Mesendoderm (in vitro differentiated cells): ENCODE data around the gene STRN3.

Experiments used
- DNase-seq: peaks from one replicate; pipeline ENCODE4 v3.0.0; 2013
- H2AK5ac ChIP-seq: 2 replicates; pipeline ENCODE4 v1.6.1; 2013; ENCODE audit warnings: low read length, inconsistent platforms
- H2BK120ac ChIP-seq: 2 replicates; pipeline ENCODE4 v1.6.1; 2013; ENCODE audit warnings: low read depth, mild to moderate bottlenecking, low read length, moderate library complexity, mixed read lengths
- H2BK15ac ChIP-seq: replicated peaks from 2 replicates; pipeline ENCODE4 v1.6.1; 2013; ENCODE audit warnings: low read depth, mild to moderate bottlenecking, moderate library complexity
- H2BK5ac ChIP-seq: 2 replicates; pipeline ENCODE4 v1.6.1; 2013; ENCODE audit warnings: low read length, inconsistent platforms
- H3K18ac ChIP-seq: 2 replicates; pipeline ENCODE4 v1.6.1; 2013; ENCODE audit warnings: mild to moderate bottlenecking, low read length, mixed read lengths
- H3K23ac ChIP-seq: one replicate; pipeline ENCODE4 v1.6.1; 2013; ENCODE audit warnings: low read length
- H3K27ac ChIP-seq: 2 replicates; pipeline ENCODE4 v1.5.1; 2013; ENCODE audit warnings: low read depth, mild to moderate bottlenecking, inconsistent platforms, low read length, moderate library complexity
- H3K27me3 ChIP-seq: 2 replicates; pipeline ENCODE4 v1.6.1; 2013; ENCODE audit warnings: low read length, control low read depth, mild to moderate bottlenecking, inconsistent platforms; ENCODE audit not compliant: insufficient read depth, poor library complexity
- H3K36me3 ChIP-seq: 2 replicates; pipeline ENCODE4 v1.6.1; 2013; ENCODE audit warnings: low read length, inconsistent platforms; ENCODE audit not compliant: control insufficient read depth, insufficient read depth
- H3K4ac ChIP-seq: one replicate; pipeline ENCODE4 v1.6.1; 2013; ENCODE audit warnings: low read depth, mild to moderate bottlenecking, low read length, moderate library complexity
- H3K4me1 ChIP-seq: 2 replicates; pipeline ENCODE4 v1.6.1; 2013; ENCODE audit warnings: low read depth, low read length, inconsistent platforms; ENCODE audit not compliant: control insufficient read depth
- H3K4me2 ChIP-seq: 2 replicates; pipeline ENCODE4 v1.6.1; 2013; ENCODE audit warnings: low read length
- H3K4me3 ChIP-seq: 2 replicates; pipeline ENCODE4 v1.5.1; 2013; ENCODE audit warnings: mild to moderate bottlenecking, low read length
- H3K56ac ChIP-seq: one replicate; pipeline ENCODE4 v1.6.1; 2013; ENCODE audit warnings: low read length
- H3K79me1 ChIP-seq: 2 replicates; pipeline ENCODE4 v1.6.1; 2013; ENCODE audit warnings: low read length, inconsistent platforms
- H3K79me2 ChIP-seq: 2 replicates; pipeline ENCODE4 v1.6.1; 2013; ENCODE audit warnings: mild to moderate bottlenecking, low read length; ENCODE audit not compliant: control insufficient read depth, insufficient read depth
- H3K9ac ChIP-seq: 2 replicates; pipeline ENCODE4 v1.6.1; 2013; ENCODE audit warnings: low read length, inconsistent platforms
- H4K5ac ChIP-seq: one replicate; pipeline ENCODE4 v1.6.1; 2013; ENCODE audit warnings: low read length
- H4K8ac ChIP-seq: one replicate; pipeline ENCODE4 v1.6.1; 2013; ENCODE audit warnings: low read depth, mild to moderate bottlenecking, control low read depth, low read length, moderate library complexity
- WGBS: extraction: QIAGEN DNeasy Blood & Tissue Kit; methylation state at CpG from one replicate; pipeline ENCODE4 v1.1.7; 2013; ENCODE audit warnings: low lambda C conversion rate, missing lambda C conversion rate; ENCODE audit not compliant: insufficient coverage; ENCODE audit errors: extremely low coverage; 5-methylcytosine and 5-hydroxymethylcytosine counted together

The STRN3 gene

DNA sequence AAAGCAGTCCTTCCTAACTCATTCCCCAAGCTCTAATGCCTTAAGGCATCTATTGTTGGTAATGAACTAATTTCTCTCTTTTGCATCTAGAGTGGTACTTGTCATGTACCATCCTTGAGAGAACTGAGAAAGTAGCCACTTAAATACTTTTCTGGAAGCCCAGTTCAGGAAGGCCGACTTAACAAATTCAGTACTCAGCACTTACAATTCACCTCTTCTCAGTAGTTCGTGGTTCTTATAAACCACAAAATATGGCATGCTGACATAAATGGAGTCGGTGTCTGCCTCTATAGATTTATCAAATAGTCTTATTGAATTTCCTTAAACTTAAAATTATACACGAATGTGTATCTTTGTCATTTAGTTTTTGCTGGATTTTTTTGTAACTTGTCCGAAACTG, 161.2 kb downstream of the STRN3 start:
- no peak for DNase-seq
- H3K9ac ChIP-seq = no peak overlapping the region
- no peak overlapping the region for H3K56ac ChIP-seq
- no peak overlapping the region for H3K4me2 ChIP-seq
- H4K5ac ChIP-seq = no peak overlapping the region
- H3K79me1 ChIP-seq = no peaks in the 10 kb centered on the region
- WGBS = no CpG with 5 or more reads among the region's 5 CpGs
- H4K8ac ChIP-seq = no peak overlapping the region
- no peaks in the 10 kb centered on the region for H3K79me2 ChIP-seq
- no peak overlapping the region for H2BK15ac ChIP-seq
- no peaks in the 10 kb centered on the region for H3K27me3 ChIP-seq
- H3K36me3 ChIP-seq = no peaks in the 10 kb centered on the region
- H2BK120ac ChIP-seq = no peak overlapping the region
- H3K23ac ChIP-seq = no peak overlapping the region
- H3K27ac ChIP-seq = no peak overlapping the region
- no peak overlapping the region for H2AK5ac ChIP-seq
- H3K4ac ChIP-seq = no peak overlapping the region
- H2BK5ac ChIP-seq = no peak overlapping the region
- no peaks in the 10 kb centered on the region for H3K4me1 ChIP-seq
- H3K18ac ChIP-seq = no peak overlapping the region
- H3K4me3 ChIP-seq = no peak overlapping the region

DNA sequence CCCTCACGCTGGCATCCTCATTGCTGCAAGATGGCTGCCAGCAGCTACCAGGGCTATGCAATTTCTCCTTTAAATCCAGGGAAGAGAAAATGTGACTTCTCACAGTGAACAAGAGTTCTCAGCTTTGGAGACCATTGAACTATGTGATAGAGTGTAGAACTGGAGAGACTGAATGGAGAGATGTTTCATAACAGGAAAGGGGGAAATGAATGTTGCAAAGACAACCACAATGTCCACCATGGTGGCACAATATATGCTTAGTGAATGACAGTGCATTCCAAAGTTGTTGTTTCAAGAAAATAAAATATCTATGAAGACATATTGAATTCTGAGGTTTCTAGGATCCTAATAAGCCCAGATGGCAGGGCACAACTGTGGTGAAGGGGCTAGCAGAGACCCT, 165.0 kb downstream of the STRN3 start:
- Histone ChIP-seq H3K23ac (no peak overlapping the region), H3K56ac (no peak overlapping the region), H2AK5ac (no peak overlapping the region), H3K79me1 (no peaks in the 10 kb centered on the region), H4K5ac (no peak overlapping the region), H3K79me2 (no peaks in the 10 kb centered on the region), H3K4me3 (no peak overlapping the region), H3K27me3 (no peaks in the 10 kb centered on the region), H4K8ac (no peak overlapping the region), H3K36me3 (no peaks in the 10 kb centered on the region), H2BK15ac (no peak overlapping the region), H2BK5ac (no peak overlapping the region), H3K4me1 (no peaks in the 10 kb centered on the region), H3K4me2 (no peak overlapping the region), H3K4ac (no peak overlapping the region), H3K18ac (no peak overlapping the region), H2BK120ac (no peak overlapping the region), H3K9ac (no peak overlapping the region), H3K27ac (no peak overlapping the region)
- DNase-seq = no peak
- no CpG with 5 or more reads among the region's 1 CpG for WGBS

DNA sequence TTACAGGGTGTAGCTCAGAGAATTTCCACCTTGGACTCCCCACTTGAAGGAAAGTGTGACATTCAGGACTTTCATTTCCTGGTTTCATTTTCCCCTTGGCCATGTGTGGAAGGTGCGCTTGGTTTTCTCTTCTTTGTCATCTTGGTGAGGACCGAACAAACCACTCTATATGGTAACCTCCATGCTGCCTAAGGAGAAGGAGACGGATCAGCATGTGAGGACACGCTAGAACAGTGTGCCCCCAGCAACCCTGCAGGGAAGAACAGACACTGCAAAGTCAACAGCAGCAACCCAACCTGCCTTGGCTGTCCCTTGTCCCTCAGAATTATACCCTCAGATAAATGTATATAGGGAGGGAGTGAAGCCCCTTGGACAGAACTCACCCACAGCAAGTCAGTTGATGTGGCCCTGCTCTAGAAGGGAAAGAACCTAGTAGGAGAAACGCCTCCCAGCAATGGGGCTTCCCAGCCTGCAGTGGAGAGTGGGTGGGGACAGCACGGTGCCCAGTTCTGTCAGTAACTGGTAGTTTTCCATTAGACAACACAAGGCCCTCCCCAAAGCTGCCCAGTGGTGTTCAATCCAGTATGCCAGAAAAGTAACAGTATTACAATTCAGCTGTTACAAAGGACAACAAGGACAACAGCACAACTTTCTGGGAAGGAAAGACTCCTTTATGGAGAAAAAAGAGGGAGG, 170.7 kb downstream of the STRN3 start:
- H2BK5ac ChIP-seq = no peak overlapping the region
- H3K4me2 ChIP-seq = no peak overlapping the region
- H3K23ac ChIP-seq = no peak overlapping the region
- no peak overlapping the region for H3K27ac ChIP-seq
- no peak overlapping the region for H4K5ac ChIP-seq
- H2BK120ac ChIP-seq = no peak overlapping the region
- H3K79me1 ChIP-seq = no peaks in the 10 kb centered on the region
- no peaks in the 10 kb centered on the region for H3K4me1 ChIP-seq
- H4K8ac ChIP-seq = no peak overlapping the region
- no CpG with 5 or more reads among the region's 6 CpGs for WGBS
- H3K27me3 ChIP-seq = no peaks in the 10 kb centered on the region
- no peak overlapping the region for H3K18ac ChIP-seq
- H3K79me2 ChIP-seq = no peaks in the 10 kb centered on the region
- no peak overlapping the region for H3K4me3 ChIP-seq
- no peak overlapping the region for H2BK15ac ChIP-seq
- H2AK5ac ChIP-seq = no peak overlapping the region
- no peaks in the 10 kb centered on the region for H3K36me3 ChIP-seq
- H3K9ac ChIP-seq = no peak overlapping the region
- DNase-seq = no peak
- H3K4ac ChIP-seq = no peak overlapping the region
- no peak overlapping the region for H3K56ac ChIP-seq

DNA sequence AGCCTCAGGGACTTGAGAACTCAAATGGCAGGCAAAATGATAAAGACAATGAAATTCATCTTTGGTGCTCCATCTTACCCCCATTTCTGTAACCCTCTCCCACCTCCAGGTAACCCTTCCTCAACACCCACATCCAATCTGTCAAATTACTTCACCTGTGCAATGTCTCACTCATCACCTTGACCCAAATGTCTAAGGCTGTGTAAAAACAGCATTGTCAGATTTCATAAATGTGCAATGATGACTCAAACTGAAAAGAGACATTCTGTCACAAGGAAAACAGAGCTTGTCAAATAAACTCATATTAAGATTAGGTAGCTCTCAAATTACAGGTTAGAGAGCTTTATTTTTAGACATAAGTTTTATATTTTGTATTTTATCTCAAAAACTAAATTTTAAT, 171.7 kb downstream of the STRN3 start:
- Histone ChIP-seq H2BK15ac (no peak overlapping the region), H2BK5ac (no peak overlapping the region), H3K36me3 (no peaks in the 10 kb centered on the region), H3K23ac (no peak overlapping the region), H3K27me3 (no peaks in the 10 kb centered on the region), H2BK120ac (no peak overlapping the region), H3K4ac (no peak overlapping the region), H4K5ac (no peak overlapping the region), H3K79me1 (no peaks in the 10 kb centered on the region), H3K4me2 (no peak overlapping the region), H4K8ac (no peak overlapping the region), H3K27ac (no peak overlapping the region), H3K18ac (no peak overlapping the region), H3K9ac (no peak overlapping the region), H2AK5ac (no peak overlapping the region), H3K56ac (no peak overlapping the region), H3K79me2 (no peaks in the 10 kb centered on the region), H3K4me3 (no peak overlapping the region), H3K4me1 (no peaks in the 10 kb centered on the region)
- DNase-seq = no peak

- H3K18ac ChIP-seq = no peak overlapping the region
- H2AK5ac ChIP-seq = no peak overlapping the region
- H3K79me2 ChIP-seq = no peaks in the 10 kb centered on the region
- no peak overlapping the region for H3K9ac ChIP-seq
- no peak overlapping the region for H3K27ac ChIP-seq
- no peaks in the 10 kb centered on the region for H3K27me3 ChIP-seq
- no peak overlapping the region for H2BK5ac ChIP-seq
- no peak overlapping the region for H2BK120ac ChIP-seq
- no peak for DNase-seq
- no peak overlapping the region for H3K56ac ChIP-seq
- no peak overlapping the region for H3K4ac ChIP-seq
- H4K5ac ChIP-seq = no peak overlapping the region
- H3K4me1 ChIP-seq = no peaks in the 10 kb centered on the region
- H4K8ac ChIP-seq = no peak overlapping the region
- no peak overlapping the region for H3K4me2 ChIP-seq
- no peak overlapping the region for H2BK15ac ChIP-seq
- no peaks in the 10 kb centered on the region for H3K36me3 ChIP-seq
- H3K4me3 ChIP-seq = no peak overlapping the region
- no peaks in the 10 kb centered on the region for H3K79me1 ChIP-seq
- H3K23ac ChIP-seq = no peak overlapping the region
Measured at GRCh38 chr14:30853946-30854345, 172.2 kb downstream of the STRN3 start.

GRCh38 chr14:30849983-30850382, 176.2 kb downstream of the STRN3 start:
- no peak overlapping the region for H4K5ac ChIP-seq
- no peaks in the 10 kb centered on the region for H3K4me1 ChIP-seq
- no peak overlapping the region for H3K4me2 ChIP-seq
- H2BK120ac ChIP-seq = no peak overlapping the region
- no peak overlapping the region for H3K4me3 ChIP-seq
- no peaks in the 10 kb centered on the region for H3K79me2 ChIP-seq
- no peak overlapping the region for H3K27ac ChIP-seq
- no peak overlapping the region for H4K8ac ChIP-seq
- no peak overlapping the region for H3K23ac ChIP-seq
- no peak overlapping the region for H2BK15ac ChIP-seq
- H3K79me1 ChIP-seq = no peaks in the 10 kb centered on the region
- no CpG with 5 or more reads among the region's 1 CpG for WGBS
- no peaks in the 10 kb centered on the region for H3K27me3 ChIP-seq
- H2AK5ac ChIP-seq = no peak overlapping the region
- H3K9ac ChIP-seq = no peak overlapping the region
- no peak for DNase-seq
- H2BK5ac ChIP-seq = no peak overlapping the region
- H3K56ac ChIP-seq = no peak overlapping the region
- no peaks in the 10 kb centered on the region for H3K36me3 ChIP-seq
- H3K4ac ChIP-seq = no peak overlapping the region
- H3K18ac ChIP-seq = no peak overlapping the region
